NOMO-1 treated with DMSO at 0.1 percent for 48 hours (cell line): ENCODE measurements around the gene CD48.

Experiments used
- DNase-seq: peaks from one replicate; lab custom pipeline; 2025; ENCODE audit not compliant: unreplicated experiment; lab: John Stamatoyannopoulos, UW

The CD48 gene

DNA sequence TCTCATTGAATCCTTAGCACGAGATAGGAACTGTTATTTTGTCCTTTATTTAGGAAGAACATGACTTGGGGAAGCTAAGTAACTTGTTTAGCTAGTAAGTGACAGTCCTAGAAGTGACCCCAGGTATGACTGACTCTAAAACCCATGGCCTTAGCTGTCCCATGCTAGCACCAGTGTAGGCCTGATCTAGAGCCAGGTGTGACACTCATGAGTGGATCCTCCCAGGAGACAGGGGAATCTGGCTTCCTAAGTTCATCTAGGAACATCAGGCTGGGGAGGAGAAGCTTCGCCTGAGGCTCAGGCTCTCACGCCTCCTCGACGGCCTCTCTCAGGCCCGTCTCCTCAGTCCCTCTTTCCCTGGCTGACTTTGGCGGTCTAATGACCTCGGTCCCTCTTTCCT, 31.2 kb downstream of the CD48 start:
- no peak for DNase-seq

GRCh38 chr1:160679893-160680292, 31.7 kb downstream of the CD48 start:
- DNase-seq = no peak

DNA sequence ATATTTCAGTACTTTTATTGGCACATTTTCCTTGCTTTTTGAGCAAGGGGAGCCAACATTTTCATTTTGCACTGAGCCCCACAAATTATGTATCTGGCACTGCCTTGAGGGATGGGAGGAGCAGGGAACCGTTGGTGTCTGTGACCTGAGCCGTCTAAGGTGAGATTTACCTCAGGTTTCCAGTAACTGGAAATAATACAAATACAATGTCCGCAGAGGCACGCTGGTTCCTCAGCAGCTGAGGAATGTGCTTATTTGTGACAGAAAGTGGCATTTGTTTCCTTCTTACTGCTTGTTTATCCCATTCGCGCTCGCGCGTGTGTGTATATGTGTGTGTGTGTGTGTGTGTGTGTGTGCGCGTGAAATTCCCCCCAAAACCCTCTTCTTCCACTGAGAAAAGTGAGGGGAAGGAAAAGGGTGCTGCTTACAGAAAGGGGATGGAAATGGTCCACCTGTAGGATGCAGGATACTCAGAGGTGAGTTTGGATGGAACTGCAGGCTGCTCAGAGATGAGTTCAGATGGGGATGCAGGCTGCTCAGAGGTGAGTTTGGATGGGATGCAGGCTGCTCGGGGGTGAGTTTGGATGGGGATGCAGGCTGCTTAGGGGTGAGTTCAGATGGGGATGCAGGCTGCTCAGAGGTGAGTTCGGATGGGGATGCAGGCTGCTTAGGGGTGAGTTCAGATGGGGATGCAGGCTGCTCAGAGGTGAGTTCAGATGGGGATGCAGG, 34.6 kb downstream of the CD48 start:
- no peak for DNase-seq

DNA sequence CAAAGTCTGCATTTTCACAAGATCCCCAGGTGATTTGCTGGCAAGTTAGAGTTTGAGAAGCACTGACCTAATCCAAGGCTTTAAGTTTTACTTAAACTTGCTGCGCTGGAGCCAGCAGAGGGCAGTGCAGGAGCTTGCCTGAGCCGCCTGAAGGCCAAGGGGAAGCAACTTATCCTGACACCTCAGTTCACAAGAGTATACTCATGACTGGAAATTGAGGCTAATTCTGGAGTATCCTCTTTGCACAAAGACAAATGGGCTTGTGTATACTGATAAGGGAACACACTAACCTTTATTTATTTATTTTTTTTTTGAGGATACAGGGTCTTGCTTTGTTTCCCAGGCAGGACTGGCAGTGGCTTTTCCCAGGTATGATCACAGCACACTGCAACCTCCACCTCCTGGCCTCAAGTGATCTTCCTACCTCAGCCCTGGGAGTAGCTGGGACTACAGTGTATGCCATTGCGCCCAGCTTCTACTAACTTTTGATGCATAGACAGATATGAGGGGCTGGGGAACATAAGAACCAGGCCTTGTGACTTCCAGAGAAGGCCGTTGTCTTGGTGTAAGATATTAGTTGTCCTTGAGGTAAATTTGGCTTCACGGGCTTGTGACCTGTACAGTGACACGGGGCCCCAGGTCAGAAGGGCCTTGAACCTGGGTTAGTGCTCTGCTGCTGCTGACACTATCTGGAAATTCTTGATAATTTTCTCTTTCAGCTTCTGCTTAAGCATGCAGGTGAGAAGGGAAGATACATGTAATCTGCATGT, 35.8 kb downstream of the CD48 start:
- DNase-seq = peak; percentile 59

DNA sequence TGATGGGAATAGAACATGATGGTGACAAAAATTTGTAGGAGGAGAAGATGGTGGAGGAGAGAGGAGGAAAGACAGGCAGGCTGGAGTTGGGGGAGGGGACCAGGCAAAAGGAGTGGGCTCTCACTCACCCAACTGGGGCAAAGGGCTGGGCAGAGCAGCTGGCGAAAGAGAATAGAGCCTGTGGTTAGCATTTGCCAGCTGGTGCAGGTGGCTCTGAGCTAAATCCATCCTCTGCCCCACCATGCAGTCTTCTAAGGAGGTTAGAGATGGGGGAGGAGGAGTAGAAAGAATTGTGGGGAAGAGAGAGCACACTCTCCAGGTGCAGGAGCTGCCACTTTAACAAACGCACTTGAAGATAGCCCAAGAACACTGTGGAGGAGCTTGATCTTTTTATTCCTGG, 37.2 kb downstream of the CD48 start:
- DNase-seq = no peak

GRCh38 chr1:160672789-160673695, 38.6 kb downstream of the CD48 start:
- no peak for DNase-seq

- DNase-seq = no peak
Measured at GRCh38 chr1:160671603-160672517, 39.8 kb downstream of the CD48 start.

DNA sequence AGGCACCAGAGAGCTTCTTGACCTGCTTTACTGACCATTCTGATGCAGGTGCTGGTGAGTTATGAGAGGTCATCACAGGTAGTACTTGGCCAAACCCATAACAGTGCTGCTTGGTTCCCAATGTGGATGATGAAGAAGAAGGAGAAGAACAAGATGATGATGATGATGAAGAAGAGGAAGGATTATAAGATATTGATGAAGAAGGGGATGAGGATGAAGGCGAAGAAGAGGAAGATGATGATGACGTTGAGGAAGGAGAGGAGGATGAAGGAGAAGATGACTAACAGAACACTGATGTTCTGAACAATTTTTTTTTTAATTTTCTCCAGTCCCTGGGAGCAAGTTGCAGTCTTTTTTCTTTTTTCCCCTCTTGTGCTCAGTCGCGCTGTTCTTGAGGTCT, 40.9 kb downstream of the CD48 start:
- DNase-seq = no peak

DNA sequence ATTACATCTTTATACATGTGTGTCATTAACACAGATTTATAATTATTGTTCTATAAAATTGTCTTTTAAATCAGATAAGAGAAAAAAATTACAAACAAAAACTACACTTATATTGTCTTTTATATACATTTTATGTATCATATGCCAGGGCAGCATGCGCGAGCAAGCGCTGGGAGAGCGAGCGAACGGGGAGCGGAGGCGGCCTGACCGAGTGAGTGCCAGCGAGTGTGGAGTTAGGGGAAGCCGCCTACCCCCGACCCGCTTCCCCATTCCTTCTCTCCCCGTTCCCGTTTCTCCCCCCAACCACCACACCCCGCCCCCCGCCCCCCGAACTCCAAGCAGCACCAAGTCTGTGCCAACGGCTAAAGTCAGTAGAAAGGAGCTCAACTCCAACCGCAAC, 41.8 kb downstream of the CD48 start:
- DNase-seq = no peak

DNA sequence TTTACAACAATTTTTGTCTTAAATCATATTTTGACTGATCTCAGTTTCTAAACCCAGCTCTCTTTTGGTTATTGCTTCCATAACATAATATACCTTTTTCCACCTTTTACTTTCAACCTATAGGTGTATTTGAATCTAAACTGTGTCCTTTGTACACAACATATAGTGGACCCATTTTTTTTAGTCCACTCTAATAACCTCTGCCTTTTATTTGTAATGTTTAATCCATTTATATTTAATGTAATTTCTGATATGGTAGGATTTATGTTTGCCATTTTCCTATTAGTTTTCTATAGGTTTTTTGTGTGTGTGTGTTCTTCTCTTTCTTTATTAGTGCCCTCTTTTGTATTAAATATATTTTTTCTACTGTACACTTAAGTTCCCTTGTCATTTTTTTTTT, 42.3 kb downstream of the CD48 start:
- DNase-seq = no peak

- no peak for DNase-seq
Measured at GRCh38 chr1:160667896-160668295, 43.7 kb downstream of the CD48 start.

- no peak for DNase-seq
Measured at GRCh38 chr1:160666079-160666442, 45.6 kb downstream of the CD48 start.

DNA sequence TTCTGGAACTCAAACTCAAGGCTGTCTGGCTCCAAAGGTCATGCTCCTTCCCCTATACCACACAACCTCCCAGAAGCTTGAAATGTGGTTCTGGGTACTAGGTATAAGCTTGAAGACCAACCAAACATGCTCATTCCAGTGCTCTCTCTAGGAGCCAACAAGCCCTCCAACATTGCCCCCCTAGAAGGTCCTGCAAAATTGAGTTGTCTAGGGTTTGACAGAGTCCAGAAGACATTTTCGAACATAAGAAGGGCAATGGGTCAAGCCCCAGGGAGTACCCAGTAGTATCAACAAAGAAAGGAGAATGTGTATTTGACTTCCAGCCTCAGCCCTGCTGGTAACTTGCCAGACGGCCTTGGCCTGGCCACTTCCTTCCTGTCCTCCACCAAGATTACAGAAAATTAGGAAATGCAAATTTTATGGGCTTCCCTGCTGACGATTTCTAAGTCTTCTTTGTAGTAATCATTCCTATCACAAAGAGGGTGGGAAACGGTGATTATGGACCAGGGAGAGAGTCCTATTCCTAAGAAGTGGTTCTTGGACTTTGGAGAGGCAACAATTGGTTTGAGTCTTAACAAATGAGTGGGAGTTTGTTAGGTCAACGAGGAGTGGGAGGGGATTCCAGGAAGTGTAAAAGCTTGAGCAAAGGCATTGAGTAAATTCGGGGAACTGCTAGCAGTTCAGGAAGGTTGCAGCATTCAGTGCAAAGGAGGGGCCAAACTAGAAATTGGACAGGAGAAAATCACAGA, 46.1 kb downstream of the CD48 start:
- DNase-seq = peak; percentile 75

DNA sequence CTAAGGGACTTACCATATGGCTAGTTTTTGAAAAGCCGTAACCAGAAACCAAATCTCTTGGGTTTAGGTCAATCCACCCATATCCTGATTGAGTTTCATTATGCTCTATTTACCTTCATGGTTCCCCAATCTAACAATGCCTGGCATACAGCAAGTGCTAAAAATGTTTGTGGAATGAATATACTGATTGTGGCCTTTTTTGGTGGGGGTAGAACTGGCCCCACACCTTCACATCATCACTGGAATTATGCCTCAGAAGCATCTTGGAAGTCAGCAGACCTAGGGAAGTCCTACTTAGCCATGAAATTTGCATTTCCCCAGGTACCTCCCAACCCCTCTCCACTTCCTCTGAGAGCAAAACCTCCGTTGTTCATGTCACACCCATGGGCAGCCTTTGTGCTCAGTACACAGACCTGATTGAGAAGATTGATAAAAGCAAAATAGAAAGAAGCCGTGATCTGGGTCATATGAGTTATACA, 47.0 kb downstream of the CD48 start:
- no peak for DNase-seq

- peak; percentile 5 for DNase-seq
Measured at GRCh38 chr1:160662910-160663309, 48.7 kb downstream of the CD48 start.

DNA sequence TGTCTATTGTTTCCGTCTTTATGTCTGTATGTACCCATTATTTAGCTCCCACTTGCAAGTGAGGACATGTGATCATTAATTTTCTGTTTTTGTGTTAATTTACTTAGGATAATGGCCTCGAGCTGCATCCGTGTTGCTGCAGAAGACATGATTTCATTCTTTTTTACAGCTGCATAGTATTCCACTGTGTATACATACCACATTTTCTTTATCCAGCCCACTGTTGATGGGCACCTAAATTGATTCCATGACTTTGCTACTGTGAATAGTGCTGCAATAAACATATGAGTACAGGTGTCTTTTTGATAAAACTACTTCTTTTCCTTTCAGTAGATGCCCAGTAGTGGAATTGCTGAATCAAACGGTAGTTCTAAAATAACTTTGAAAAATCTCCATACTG, 52.1 kb downstream of the CD48 start:
- DNase-seq = no peak

- no peak for DNase-seq
Measured at GRCh38 chr1:160658814-160659193, 52.8 kb downstream of the CD48 start.

DNA sequence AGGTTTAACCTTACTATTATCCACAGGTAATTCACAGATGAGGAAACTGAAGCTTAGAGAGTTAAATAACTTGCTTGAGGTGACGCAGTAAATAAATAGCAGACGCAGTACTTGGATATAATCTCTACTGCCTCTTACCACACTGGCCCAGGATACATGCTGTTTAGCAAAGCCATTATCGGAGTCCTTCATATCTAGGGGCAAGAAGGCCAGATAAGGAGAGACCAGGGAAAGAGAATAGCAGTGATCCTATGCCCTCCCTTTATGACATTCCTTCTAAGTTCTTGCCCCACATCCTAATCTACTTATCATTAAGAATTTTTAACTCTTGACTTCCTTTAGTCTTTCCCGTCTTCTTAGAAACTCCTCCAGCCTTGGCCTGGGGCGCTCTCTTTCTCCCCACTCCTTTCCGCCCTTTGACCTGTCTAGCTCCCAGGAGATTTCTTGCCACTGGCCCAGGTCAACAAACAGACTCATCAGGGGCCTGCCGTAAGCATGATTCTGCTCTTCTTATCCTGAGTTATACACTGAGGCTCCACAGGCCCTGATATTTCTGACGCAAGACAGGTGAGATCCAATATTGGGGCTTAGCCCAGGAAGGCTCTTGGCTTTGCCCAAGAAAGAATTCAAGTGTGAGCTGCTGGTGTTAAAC, 53.3 kb downstream of the CD48 start:
- DNase-seq = no peak

DNA sequence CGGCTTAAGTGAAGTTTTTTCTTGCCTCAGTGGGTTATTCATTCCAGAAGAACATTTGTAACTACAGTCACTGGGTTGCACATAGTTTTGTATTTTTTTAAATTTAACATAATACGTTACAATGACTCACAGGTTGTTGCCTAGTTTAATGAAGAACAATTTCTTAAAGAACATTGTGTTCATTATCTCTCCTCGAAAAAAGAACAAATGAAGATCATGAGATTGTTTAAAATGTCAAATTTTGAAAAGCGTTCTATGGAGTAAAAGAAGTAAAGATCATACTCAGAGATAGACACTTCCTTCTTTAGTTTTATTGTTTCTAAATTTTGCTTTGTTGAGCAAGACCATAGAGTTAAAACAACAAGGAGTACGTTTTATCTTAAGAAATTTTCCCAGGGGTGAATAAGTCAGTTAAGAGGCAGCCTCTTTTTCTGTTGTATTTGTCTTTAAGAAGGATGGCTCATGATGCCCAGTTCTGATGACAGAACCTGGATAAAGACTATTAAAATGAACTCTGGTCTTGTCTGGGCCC, 54.3 kb downstream of the CD48 start:
- peak; percentile 68 for DNase-seq
